Mucosa of descending colon (tissue), 3 donors: ENCODE data around the gene S100A9. TPM values are rescaled to one million over a fixed set of nuclear protein-coding genes. Genes with fewer than 3 reads are reported as not detected.

Source experiments
- ATAC-seq: fragments of 200-7000 bp; cut with Tn5 transposase; one replicate; pipeline ENCODE4 v1.9.1; 2020; ENCODE audit warnings: mild to moderate bottlenecking, moderate library complexity
- DNase-seq, 3 donors: peaks; one replicate each; pipeline ENCODE4 v3.0.0-alpha.2; 2020
- H3K36me3 ChIP-seq: fragments of 200-600 bp; one replicate; pipeline ENCODE4 v1.8.0; 2021; ENCODE audit warnings: low read depth, mild to moderate bottlenecking
- H3K4me1 ChIP-seq: fragments of 200-600 bp; one replicate; pipeline ENCODE4 v1.8.0; 2021; ENCODE audit warnings: low read depth, mild to moderate bottlenecking
- H3K4me3 ChIP-seq: fragments of 200-600 bp; one replicate; pipeline ENCODE4 v1.8.0; 2021; ENCODE audit warnings: mild to moderate bottlenecking
- H3K9me3 ChIP-seq: fragments of 200-600 bp; one replicate; pipeline ENCODE4 v1.8.0; 2021; ENCODE audit warnings: mild to moderate bottlenecking
- CTCF ChIP-seq: fragments of 200-600 bp; IDR thresholded peaks from one replicate; pipeline ENCODE4 v1.8.0; 2022; ENCODE audit warnings: antibody characterized with exemption, mild to moderate bottlenecking
- intact Hi-C, 2 donors: fragments of 100-400 bp; cut with DNase I in 1 of 2; cut with micrococcal nuclease in 1 of 2; formaldehyde crosslinking; loops; one replicate each; pipeline versions ENCODE4 v1.11.0 to v1.11.1; 2022; cut with DNase I, micrococcal nuclease
- total RNA-seq, 3 donors: library from RNA; stranded (reverse); fragmentation: NEBNext Ultra II Directional in 2 of 3; extraction: Animal tissue kit (Norgen Biotek cat#: 25700) in 2 of 3; gene quantifications; one replicate each; pipeline versions ENCODE4 v1.2.1 to v1.2.4, GENCODE V29; 2021 to 2023
- donor health status: DM: no; HTN: no; CAD: no; lungs with moderate emphysema.
- donor health status: DM: no; HTN: no; CAD: no.
- donor health status: DM: no; HTN: yes; CAD: no.

The S100A9 gene
- total RNA-seq, 3 donors from 2014 or later = 5.5 to 151 (median 75.0) TPM

GRCh38 chr1:153360592-153361479 is 3.2 kb downstream of the S100A9 start:
- ATAC-seq = no peak
- no peak overlapping the region for H3K4me3 ChIP-seq

GRCh38 chr1:153361480-153362109 is 3.9 kb downstream of the S100A9 start:
- ATAC-seq (no peak), DNase-seq (no peak)
- Histone ChIP-seq H3K4me3 (no peak overlapping the region), H3K9me3 (no peaks in the 10 kb centered on the region), H3K4me1 (no peaks in the 10 kb centered on the region), H3K36me3 (no peaks in the 10 kb centered on the region)
- TF ChIP-seq CTCF = no peak
- intact Hi-C loops = no loop called here

More at GRCh38 chr1:153360592-153361479, 3.2 kb downstream of the S100A9 start:
- DNase-seq = no peak
- Histone ChIP-seq H3K36me3 (no peaks in the 10 kb centered on the region), H3K9me3 (no peaks in the 10 kb centered on the region), H3K4me1 (no peaks in the 10 kb centered on the region)
- intact Hi-C loops = no loop called here
- no peak for TF ChIP-seq CTCF

GRCh38 chr1:153362187-153362775 is 4.6 kb downstream of the S100A9 start:
- intact Hi-C loops = no loop called here
- no peak for TF ChIP-seq CTCF
- H3K9me3 ChIP-seq = no peaks in the 10 kb centered on the region
- ATAC-seq = no peak
- DNase-seq = no peak
- no peaks in the 10 kb centered on the region for H3K4me1 ChIP-seq
- no peaks in the 10 kb centered on the region for H3K36me3 ChIP-seq
- H3K4me3 ChIP-seq = no peak overlapping the region

GRCh38 chr1:153363641-153364040 is 6.0 kb downstream of the S100A9 start:
- no peaks in the 10 kb centered on the region for H3K9me3 ChIP-seq
- H3K4me3 ChIP-seq = no peak overlapping the region
- H3K36me3 ChIP-seq = no peaks in the 10 kb centered on the region
- intact Hi-C loops = no loop called here
- TF ChIP-seq CTCF = no peak
- ATAC-seq (no peak), DNase-seq (no peak)
- H3K4me1 ChIP-seq = no peaks in the 10 kb centered on the region

- no peak for TF ChIP-seq CTCF
- intact Hi-C loops = no loop called here
- Histone ChIP-seq H3K9me3 (no peaks in the 10 kb centered on the region), H3K4me3 (no peak overlapping the region), H3K36me3 (no peaks in the 10 kb centered on the region), H3K4me1 (no peaks in the 10 kb centered on the region)
- ATAC-seq (no peak), DNase-seq (no peak)
Observed at GRCh38 chr1:153364156-153364555, 6.5 kb downstream of the S100A9 start.
